Hematopoietic multipotent progenitor cell treated with erythropoietin and hydrocortisone succinate and interleukin-3 and kit ligand, for 8 days (in vitro differentiated cells): ENCODE data around the gene ISCA2.
A peak's percentile ranks its signal among the peaks of the same experiment; 100 is the strongest.
"Not testable (repeated sequence)": the region's sequence is repeated elsewhere in the genome, so short reads cannot be mapped to it uniquely, and the experiment has no call there.

Experiments used
- DNase-seq: peaks from one replicate; pipeline ENCODE4 v3.0.0-alpha.2; 2015

Gene ISCA2

GRCh38 chr14:74493343-74494261, at the start of gene ISCA2:
ISCA2 (plus strand) TSS chr14:74493765; CDS start chr14:74493775, 10 bp downstream.
- peak; percentile 99 for DNase-seq

GRCh38 chr14:74444866-74445265, 48.7 kb upstream of the ISCA2 start:
- DNase-seq, result no peak

GRCh38 chr14:74454397-74454796, 39.2 kb upstream of the ISCA2 start:
- DNase-seq, result not testable (repeated sequence)

GRCh38 chr14:74456684-74457564, 36.6 kb upstream of the ISCA2 start:
- DNase-seq, result no peak

GRCh38 chr14:74457565-74457895, 36.0 kb upstream of the ISCA2 start:
- no peak for DNase-seq

GRCh38 chr14:74459289-74459946, 34.1 kb upstream of the ISCA2 start:
- DNase-seq, result peak; percentile 43

- no peak for DNase-seq
Observed at GRCh38 chr14:74459976-74460375, 33.6 kb upstream of the ISCA2 start.

- DNase-seq, result no peak
Observed at GRCh38 chr14:74462993-74463392, 30.6 kb upstream of the ISCA2 start.

GRCh38 chr14:74463697-74464096, 29.9 kb upstream of the ISCA2 start:
- DNase-seq, result no peak

- DNase-seq, result no peak
Observed at GRCh38 chr14:74464785-74465184, 28.8 kb upstream of the ISCA2 start.

GRCh38 chr14:74465335-74465734, 28.2 kb upstream of the ISCA2 start:
- DNase-seq, result no peak

GRCh38 chr14:74468513-74468912, 25.1 kb upstream of the ISCA2 start:
- DNase-seq, result no peak

- DNase-seq, result no peak
Observed at GRCh38 chr14:74469548-74470518, 23.7 kb upstream of the ISCA2 start.

GRCh38 chr14:74472601-74473000, 21.0 kb upstream of the ISCA2 start:
- no peak for DNase-seq

GRCh38 chr14:74474376-74474775, 19.2 kb upstream of the ISCA2 start:
- DNase-seq, result no peak

- DNase-seq, result no peak
Observed at GRCh38 chr14:74475678-74476077, 17.9 kb upstream of the ISCA2 start.

- DNase-seq, result no peak
Observed at GRCh38 chr14:74476107-74476506, 17.5 kb upstream of the ISCA2 start.

- DNase-seq, result no peak
Observed at GRCh38 chr14:74476607-74477006, 17.0 kb upstream of the ISCA2 start.

GRCh38 chr14:74478996-74479635, 14.4 kb upstream of the ISCA2 start:
- DNase-seq, result no peak

GRCh38 chr14:74480046-74480445, 13.5 kb upstream of the ISCA2 start:
- DNase-seq, result no peak

GRCh38 chr14:74482571-74482970, 11.0 kb upstream of the ISCA2 start:
- DNase-seq, result no peak

- no peak for DNase-seq
Observed at GRCh38 chr14:74483321-74483720, 10.2 kb upstream of the ISCA2 start.
